Spleen (tissue), 11 donors: ENCODE data around the gene OSBPL1A. TPM values are rescaled to one million over a fixed set of nuclear protein-coding genes. Genes with fewer than 3 reads are reported as not detected.

ENCODE experiments used
- DNase-seq: peaks from one replicate; pipeline ENCODE4 v3.0.0-alpha.2; 2020
- H3K27ac ChIP-seq, 8 donors: fragments of 200-600 bp; sonication (generic) in 7 of 8; 1 replicate in 4 of 8; 2 replicates in 4 of 8; pipeline versions ENCODE4 v1.5.0 to v1.8.0; 2016 to 2021; ENCODE audit warnings: inconsistent platforms in 4 of 8, mild to moderate bottlenecking in 4 of 8, moderate library complexity in 1 of 8
- H3K27me3 ChIP-seq, 7 donors: fragments of 200-600 bp; sonication (generic) in 6 of 7; replicated peaks in 1 of 7; 1 replicate in 4 of 7; 2 replicates in 3 of 7; pipeline versions ENCODE4 v1.5.0 to v1.8.0; 2016 to 2021; ENCODE audit warnings: inconsistent platforms in 3 of 7, mild to moderate bottlenecking in 1 of 7
- H3K36me3 ChIP-seq, 6 donors: fragments of 200-600 bp; sonication (generic) in 5 of 6; 1 replicate in 4 of 6; 2 replicates in 2 of 6; pipeline versions ENCODE4 v1.5.0 to v1.8.0; 2016 to 2021; ENCODE audit warnings: inconsistent platforms in 2 of 6
- H3K4me1 ChIP-seq, 6 donors: fragments of 200-600 bp; sonication (generic) in 5 of 6; 1 replicate in 3 of 6; 2 replicates in 3 of 6; pipeline versions ENCODE4 v1.5.0 to v1.8.0; 2016 to 2021; ENCODE audit warnings: inconsistent platforms in 3 of 6
- H3K4me3 ChIP-seq, 8 donors: fragments of 200-600 bp; sonication (generic) in 7 of 8; 1 replicate in 4 of 8; 2 replicates in 4 of 8; pipeline versions ENCODE4 v1.5.0 to v1.8.0; 2016 to 2021; ENCODE audit warnings: inconsistent platforms in 4 of 8, mild to moderate bottlenecking in 4 of 8, moderate library complexity in 2 of 8
- H3K9me3 ChIP-seq, 8 donors: fragments of 200-600 bp; sonication (generic) in 7 of 8; 1 replicate in 4 of 8; 2 replicates in 4 of 8; pipeline versions ENCODE4 v1.5.0 to v1.8.0; 2016 to 2021; ENCODE audit warnings: inconsistent platforms in 4 of 8
- CTCF ChIP-seq, 11 experiments: fragments of 200-600 bp in 7 of 11; fragments of 450-650 bp in 4 of 11; sonication (generic) in 4 of 11; IDR thresholded peaks in 8 of 11; conservative IDR thresholded peaks in 3 of 11; 1 replicate in 7 of 11; 2 replicates in 4 of 11; pipeline versions ENCODE4 v1.4.0 to v1.8.0; 2016 to 2021; ENCODE audit warnings: antibody characterized with exemption in 11 of 11, inconsistent platforms in 4 of 11, mild to moderate bottlenecking in 1 of 11
- POLR2A ChIP-seq, 3 donors: fragments of 450-650 bp; IDR thresholded peaks; one replicate each; pipeline ENCODE4 v1.5.1; 2017; ENCODE audit warnings: antibody characterized with exemption in 3 of 3, mild to moderate bottlenecking in 1 of 3
- POLR2AphosphoS5 ChIP-seq, 3 donors: sonication (generic); formaldehyde crosslinking; IDR thresholded peaks; one replicate each; pipeline ENCODE4 v1.5.1; 2017; ENCODE audit warnings: antibody characterized with exemption in 3 of 3
- WGBS, 5 donors: extraction: QIAGEN DNeasy Blood & Tissue Kit in 3 of 5; methylation state at CpG; one replicate each; pipeline versions ENCODE4 v1.1.5 to v1.1.7; 2013 to 2018; 5-methylcytosine and 5-hydroxymethylcytosine counted together
- intact Hi-C: fragments of 100-400 bp; cut with DNase I; formaldehyde crosslinking; loops from one replicate; pipeline ENCODE4 v1.15.0; 2023; ENCODE audit warnings: low total_unique reads
- polyA plus RNA-seq, 3 donors: library from polyadenylated mRNA; stranded (reverse); fragments of 200-250 nt; gene quantifications; one replicate each; pipeline ENCODE4 v1.2.1, GENCODE V29; 2013
- total RNA-seq, 7 donors: library from RNA; depleted of rRNA in 3 of 7; stranded (reverse); fragments of >200 nt in 3 of 7; fragmentation: NEBNext Ultra II Directional in 4 of 7; extraction: Animal tissue kit (Norgen Biotek cat#: 25700) in 4 of 7; gene quantifications; one replicate each; pipeline versions ENCODE4 v1.1.0 to v1.2.1, GENCODE V29; 2016 to 2021
- donor health status: healthy with polysubstance abuse.
- donor health status: DM: no; HTN: no; CAD: no; lungs with moderate emphysema.
- donor health status: DM: no; HTN: no; CAD: no.
- donor health status: Bipolar disorder and iron deficiency.
- donor health status: healthy.
- donor health status: DM: no; HTN: no; CAD: no.
- donor health status: DM: yes; HTN: yes; CAD: no.

OSBPL1A gene
- total and polyA plus RNA-seq, 10 donors = 3.8 to 29.6 (median 22.1) TPM

GRCh38 chr18:24315170-24315569, 82.5 kb downstream of the OSBPL1A start:
- no peaks in the 10 kb centered on the region for H3K9me3 ChIP-seq
- 95 to 100% (median 98%) methylated on average over 1 of the region's 1 CpG for WGBS, 5 donors
- H3K4me3 ChIP-seq = no peak overlapping the region
- TF ChIP-seq POLR2AphosphoS5 (IDR thresholded peaks at IDR 0.05) = no peak
- TF ChIP-seq POLR2A (IDR thresholded peaks at IDR 0.05) = no peak
- no peak for TF ChIP-seq CTCF (IDR thresholded peaks at IDR 0.05 in 8 of 11, conservative IDR thresholded peaks at IDR 0.05 in 3 of 11)
- peaks cover 0 to 36% (median 0%) of the 10 kb centered on the region in 6 donors for H3K36me3 ChIP-seq
- H3K27ac ChIP-seq = no peak overlapping the region
- no peak for DNase-seq
- no peaks in the 10 kb centered on the region for H3K27me3 ChIP-seq
- no peaks in the 10 kb centered on the region for H3K4me1 ChIP-seq
- intact Hi-C loops = no loop called here

GRCh38 chr18:24306201-24306600, 91.4 kb downstream of the OSBPL1A start:
- H3K27ac ChIP-seq = no peak overlapping the region
- H3K36me3 ChIP-seq = peaks cover 0 to 46% (median 0%) of the 10 kb centered on the region in 6 donors
- WGBS, 5 donors = 84 to 92% (median 89%) methylated on average over 2 of the region's 2 CpGs
- intact Hi-C loops = no loop called here
- TF ChIP-seq POLR2A (IDR thresholded peaks at IDR 0.05) = no peak
- TF ChIP-seq CTCF (IDR thresholded peaks at IDR 0.05 in 8 of 11, conservative IDR thresholded peaks at IDR 0.05 in 3 of 11) = no peak
- no peak for TF ChIP-seq POLR2AphosphoS5 (IDR thresholded peaks at IDR 0.05)
- DNase-seq = no peak
- H3K9me3 ChIP-seq = peaks cover 0 to 9% (median 0%) of the 10 kb centered on the region in 8 donors
- H3K4me1 ChIP-seq = no peaks in the 10 kb centered on the region
- H3K4me3 ChIP-seq = no peak overlapping the region
- no peaks in the 10 kb centered on the region for H3K27me3 ChIP-seq

GRCh38 chr18:24300703-24301102, 96.9 kb downstream of the OSBPL1A start:
- Histone ChIP-seq H3K27ac (no peak overlapping the region), H3K4me1 (no peaks in the 10 kb centered on the region), H3K9me3 (peaks cover 0 to 4% (median 0%) of the 10 kb centered on the region in 8 donors), H3K4me3 (no peak overlapping the region), H3K36me3 (peaks cover 0 to 34% (median 0%) of the 10 kb centered on the region in 6 donors), H3K27me3 (no peaks in the 10 kb centered on the region)
- DNase-seq = no peak
- no peak for TF ChIP-seq CTCF (IDR thresholded peaks at IDR 0.05 in 8 of 11, conservative IDR thresholded peaks at IDR 0.05 in 3 of 11)
- TF ChIP-seq POLR2AphosphoS5 (IDR thresholded peaks at IDR 0.05) = no peak
- no peak for TF ChIP-seq POLR2A (IDR thresholded peaks at IDR 0.05)
- 84 to 97% (median 88%) methylated on average over 3 of the region's 3 CpGs for WGBS, 5 donors
- intact Hi-C loops = no loop called here

DNA sequence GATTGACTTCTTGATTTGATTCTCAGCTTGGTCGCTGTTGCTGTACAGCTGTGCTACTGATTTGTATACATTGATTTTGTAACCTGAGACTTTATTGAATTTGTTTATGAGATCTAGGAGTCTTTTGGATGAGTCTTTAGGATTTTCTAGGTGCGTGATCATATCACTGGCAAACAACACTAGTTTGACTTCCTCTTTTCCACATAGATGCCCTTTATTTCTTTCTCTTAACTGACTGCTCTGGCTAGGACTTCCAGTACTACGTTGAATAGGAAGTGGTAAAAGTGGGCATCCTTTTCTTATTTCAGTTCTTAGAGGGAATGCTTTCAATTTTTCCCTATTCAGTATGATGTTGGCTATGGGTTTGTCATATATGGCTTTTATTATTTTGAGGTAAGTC, 101.3 kb downstream of the OSBPL1A start:
- Histone ChIP-seq H3K4me3 (no peak overlapping the region), H3K27ac (no peak overlapping the region), H3K36me3 (peaks cover 0 to 10% (median 0%) of the 10 kb centered on the region in 6 donors), H3K4me1 (no peaks in the 10 kb centered on the region), H3K27me3 (no peaks in the 10 kb centered on the region), H3K9me3 (no peaks in the 10 kb centered on the region)
- WGBS, 5 donors = 48 to 55% (median 53%) methylated on average over 3 of the region's 3 CpGs
- no peak for DNase-seq
- no peak for TF ChIP-seq POLR2A (IDR thresholded peaks at IDR 0.05)
- no peak for TF ChIP-seq POLR2AphosphoS5 (IDR thresholded peaks at IDR 0.05)
- no peak for TF ChIP-seq CTCF (IDR thresholded peaks at IDR 0.05 in 8 of 11, conservative IDR thresholded peaks at IDR 0.05 in 3 of 11)
- intact Hi-C loops = no loop called here
